ENCODE results near the gene ATP11A. TPM values are rescaled to one million over a fixed set of nuclear protein-coding genes. Genes with fewer than 3 reads are reported as not detected.

ATP11A gene
- total RNA-seq, 2 experiments from 2014 or later = 63.1 to 68.4 TPM

GRCh38 chr13:112842931-112843391 lies 153.1 kb downstream of the ATP11A start:
- CTCF ChIA-PET = no interaction called here
- peaks cover 6% of the 10 kb centered on the region for H3K4me1 Mint-ChIP-seq
- POLR2A ChIA-PET = no interaction called here
- H3K36me3 Mint-ChIP-seq (ENCODE audit: low read depth) = peaks cover 29% of the 10 kb centered on the region
- no peak overlapping the region for H3K27ac Mint-ChIP-seq
- no peaks in the 10 kb centered on the region for H3K27me3 Mint-ChIP-seq
- no peak overlapping the region for H3K4me3 Mint-ChIP-seq
- no peak for DNase-seq
- H3K9me3 Mint-ChIP-seq = no peaks in the 10 kb centered on the region

- no peak for DNase-seq
- no peak overlapping the region for H3K27ac Mint-ChIP-seq
- H3K36me3 Mint-ChIP-seq (ENCODE audit: low read depth) = peaks cover 32% of the 10 kb centered on the region
- ChIA-PET POLR2A (no interaction called here), CTCF (no interaction called here)
- H3K9me3 Mint-ChIP-seq = no peaks in the 10 kb centered on the region
- no peak overlapping the region for H3K4me3 Mint-ChIP-seq
- H3K27me3 Mint-ChIP-seq = no peaks in the 10 kb centered on the region
- peaks cover 6% of the 10 kb centered on the region for H3K4me1 Mint-ChIP-seq
Measured at GRCh38 chr13:112843392-112844111, 153.7 kb downstream of the ATP11A start.

GRCh38 chr13:112844411-112844810 lies 154.6 kb downstream of the ATP11A start:
- Mint-ChIP-seq H3K27ac (no peak overlapping the region), H3K4me1 (peaks cover 6% of the 10 kb centered on the region), H3K4me3 (no peak overlapping the region), H3K9me3 (no peaks in the 10 kb centered on the region), H3K27me3 (no peaks in the 10 kb centered on the region), H3K36me3 (ENCODE audit: low read depth) (peaks cover 27% of the 10 kb centered on the region)
- ChIA-PET CTCF (no interaction called here), POLR2A (no interaction called here)
- no peak for DNase-seq

GRCh38 chr13:112844879-112845278 lies 155.0 kb downstream of the ATP11A start:
- Mint-ChIP-seq H3K4me3 (no peak overlapping the region), H3K27ac (no peak overlapping the region), H3K27me3 (no peaks in the 10 kb centered on the region), H3K36me3 (ENCODE audit: low read depth) (peaks cover 27% of the 10 kb centered on the region), H3K4me1 (peaks cover 6% of the 10 kb centered on the region), H3K9me3 (no peaks in the 10 kb centered on the region)
- CTCF ChIA-PET = no interaction called here
- POLR2A ChIA-PET = no interaction called here
- DNase-seq = no peak

GRCh38 chr13:112845511-112846144 lies 155.8 kb downstream of the ATP11A start:
- ChIA-PET POLR2A (no interaction called here), CTCF (no interaction called here)
- Mint-ChIP-seq H3K27ac (no peak overlapping the region), H3K4me3 (no peak overlapping the region), H3K36me3 (ENCODE audit: low read depth) (peaks cover 28% of the 10 kb centered on the region), H3K27me3 (no peaks in the 10 kb centered on the region), H3K9me3 (no peaks in the 10 kb centered on the region), H3K4me1 (peaks cover 6% of the 10 kb centered on the region)
- DNase-seq = no peak

- ChIA-PET POLR2A (no interaction called here), CTCF (no interaction called here)
- Mint-ChIP-seq H3K9me3 (no peaks in the 10 kb centered on the region), H3K4me1 (peaks cover 6% of the 10 kb centered on the region), H3K4me3 (no peak overlapping the region), H3K36me3 (ENCODE audit: low read depth) (peaks cover 32% of the 10 kb centered on the region), H3K27ac (no peak overlapping the region), H3K27me3 (no peaks in the 10 kb centered on the region)
- DNase-seq = no peak
Measured at GRCh38 chr13:112846411-112847115, 156.7 kb downstream of the ATP11A start.

- CTCF ChIA-PET = no interaction called here
- Mint-ChIP-seq H3K4me3 (no peak overlapping the region), H3K36me3 (ENCODE audit: low read depth) (peaks cover 39% of the 10 kb centered on the region), H3K27ac (no peak overlapping the region), H3K9me3 (no peaks in the 10 kb centered on the region), H3K4me1 (no peaks in the 10 kb centered on the region), H3K27me3 (no peaks in the 10 kb centered on the region)
- POLR2A ChIA-PET = no interaction called here
- no peak for DNase-seq
Measured at GRCh38 chr13:112849500-112849899, 159.7 kb downstream of the ATP11A start.

- CTCF ChIA-PET = no interaction called here
- Mint-ChIP-seq H3K36me3 (ENCODE audit: low read depth) (peaks cover 42% of the 10 kb centered on the region), H3K27ac (no peak overlapping the region), H3K9me3 (no peaks in the 10 kb centered on the region), H3K4me3 (no peak overlapping the region), H3K27me3 (no peaks in the 10 kb centered on the region), H3K4me1 (no peaks in the 10 kb centered on the region)
- no peak for DNase-seq
- POLR2A ChIA-PET = no interaction called here
Measured at GRCh38 chr13:112850273-112850672, 160.4 kb downstream of the ATP11A start.

- H3K36me3 Mint-ChIP-seq (ENCODE audit: low read depth) = peaks cover 39% of the 10 kb centered on the region
- POLR2A ChIA-PET = no interaction called here
- H3K27ac Mint-ChIP-seq = no peak overlapping the region
- H3K4me1 Mint-ChIP-seq = no peaks in the 10 kb centered on the region
- CTCF ChIA-PET = no interaction called here
- H3K9me3 Mint-ChIP-seq = no peaks in the 10 kb centered on the region
- no peak overlapping the region for H3K4me3 Mint-ChIP-seq
- no peaks in the 10 kb centered on the region for H3K27me3 Mint-ChIP-seq
- DNase-seq = no peak
Measured at GRCh38 chr13:112851107-112852038, 161.5 kb downstream of the ATP11A start.

- Mint-ChIP-seq H3K36me3 (ENCODE audit: low read depth) (peaks cover 35% of the 10 kb centered on the region), H3K4me3 (no peak overlapping the region), H3K9me3 (no peaks in the 10 kb centered on the region), H3K27me3 (no peaks in the 10 kb centered on the region), H3K27ac (no peak overlapping the region), H3K4me1 (no peaks in the 10 kb centered on the region)
- CTCF ChIA-PET = no interaction called here
- POLR2A ChIA-PET = no interaction called here
- no peak for DNase-seq
Measured at GRCh38 chr13:112852392-112852791, 162.6 kb downstream of the ATP11A start.

GRCh38 chr13:112852808-112853207 lies 163.0 kb downstream of the ATP11A start:
- Mint-ChIP-seq H3K9me3 (no peaks in the 10 kb centered on the region), H3K4me3 (no peak overlapping the region), H3K27ac (no peak overlapping the region), H3K36me3 (ENCODE audit: low read depth) (peaks cover 30% of the 10 kb centered on the region), H3K27me3 (no peaks in the 10 kb centered on the region), H3K4me1 (no peaks in the 10 kb centered on the region)
- ChIA-PET POLR2A (no interaction called here), CTCF (no interaction called here)
- no peak for DNase-seq

GRCh38 chr13:112854321-112854720 lies 164.5 kb downstream of the ATP11A start:
- no peaks in the 10 kb centered on the region for H3K4me1 Mint-ChIP-seq
- H3K36me3 Mint-ChIP-seq (ENCODE audit: low read depth) = peaks cover 38% of the 10 kb centered on the region
- no peaks in the 10 kb centered on the region for H3K9me3 Mint-ChIP-seq
- no peak overlapping the region for H3K4me3 Mint-ChIP-seq
- no peaks in the 10 kb centered on the region for H3K27me3 Mint-ChIP-seq
- ChIA-PET POLR2A (no interaction called here), CTCF (interaction anchor here (0.9 kb wide), 1 partner anchor 21 kb away, joined by 4 read pairs; no protein-coding TSS in a partner anchor)
- DNase-seq = no peak
- no peak overlapping the region for H3K27ac Mint-ChIP-seq

GRCh38 chr13:112855859-112856258 lies 166.0 kb downstream of the ATP11A start:
- DNase-seq = no peak
- CTCF ChIA-PET = interaction anchor here (1.0 kb wide), 1 partner anchor 11 kb away, joined by 3 read pairs; no protein-coding TSS in a partner anchor
- Mint-ChIP-seq H3K4me3 (no peak overlapping the region), H3K9me3 (no peaks in the 10 kb centered on the region), H3K27ac (no peak overlapping the region), H3K27me3 (no peaks in the 10 kb centered on the region), H3K36me3 (ENCODE audit: low read depth) (peaks cover 42% of the 10 kb centered on the region), H3K4me1 (no peaks in the 10 kb centered on the region)
- POLR2A ChIA-PET = no interaction called here

All from activated CD4-positive, alpha-beta T cell treated with anti-CD3 and anti-CD28 coated beads, Interleukin-2, amount 10 ng/mL, durations not matched to agents 7 days and 5 days (primary cell).